Measurements from ENCODE around the gene SLIT3.

SLIT3 gene

DNA sequence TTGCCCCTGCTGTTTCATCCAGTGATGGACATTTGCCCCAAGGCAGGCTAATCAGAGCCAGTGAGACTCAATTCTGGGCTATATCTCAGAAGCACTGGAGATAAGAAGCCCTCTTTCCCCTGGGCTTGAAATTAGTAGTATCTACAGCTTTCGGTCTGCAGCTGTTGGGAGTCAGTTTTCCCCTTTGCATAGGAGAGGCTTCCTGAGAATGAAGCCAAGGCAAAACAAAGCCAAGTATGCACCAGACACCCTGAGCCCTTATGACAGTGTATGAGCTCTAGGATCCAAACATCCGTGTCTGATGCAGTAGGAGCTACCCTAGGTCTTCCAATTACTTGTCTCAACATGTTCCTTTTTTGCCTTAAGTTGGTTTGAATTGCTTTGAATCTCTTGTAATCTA is 642.5 kb downstream of the SLIT3 start:
- Histone ChIP-seq H3K4me1 (ENCODE audit: insufficient read depth, low read length) (no peaks in the 10 kb centered on the region), H3K27me3 (ENCODE audit: insufficient read depth, low read length, poor library complexity) (no peaks in the 10 kb centered on the region), H2AFZ (ENCODE audit: low read depth, low read length) (no peak overlapping the region), H3K9ac (ENCODE audit: low read depth, low read length) (no peak overlapping the region), H3K79me2 (ENCODE audit: insufficient read depth, low read length) (no peaks in the 10 kb centered on the region), H3K27ac (ENCODE audit: low read length) (no peak overlapping the region), H3K9me3 (ENCODE audit: insufficient read depth, low read length, severe bottlenecking) (no peaks in the 10 kb centered on the region), H3K36me3 (ENCODE audit: insufficient read depth, low read length) (no peaks in the 10 kb centered on the region), H3K4me3 (ENCODE audit: low read depth in 1 of 2, low read length in 2 of 2) (no peak overlapping the region), H3K4me2 (ENCODE audit: insufficient read depth, low read length) (no peak overlapping the region), H4K20me1 (ENCODE audit: insufficient read depth, low read length) (no peaks in the 10 kb centered on the region)
- DNase-seq (no peak), ATAC-seq (ENCODE audit: insufficient read depth, low read depth) (no peak)
- no peak for TF ChIP-seq EZH2 (IDR thresholded peaks at IDR 0.05; ENCODE audit: borderline replicate concordance, low read depth, low read length, severe bottlenecking)
- TF ChIP-seq, protein P1, sequence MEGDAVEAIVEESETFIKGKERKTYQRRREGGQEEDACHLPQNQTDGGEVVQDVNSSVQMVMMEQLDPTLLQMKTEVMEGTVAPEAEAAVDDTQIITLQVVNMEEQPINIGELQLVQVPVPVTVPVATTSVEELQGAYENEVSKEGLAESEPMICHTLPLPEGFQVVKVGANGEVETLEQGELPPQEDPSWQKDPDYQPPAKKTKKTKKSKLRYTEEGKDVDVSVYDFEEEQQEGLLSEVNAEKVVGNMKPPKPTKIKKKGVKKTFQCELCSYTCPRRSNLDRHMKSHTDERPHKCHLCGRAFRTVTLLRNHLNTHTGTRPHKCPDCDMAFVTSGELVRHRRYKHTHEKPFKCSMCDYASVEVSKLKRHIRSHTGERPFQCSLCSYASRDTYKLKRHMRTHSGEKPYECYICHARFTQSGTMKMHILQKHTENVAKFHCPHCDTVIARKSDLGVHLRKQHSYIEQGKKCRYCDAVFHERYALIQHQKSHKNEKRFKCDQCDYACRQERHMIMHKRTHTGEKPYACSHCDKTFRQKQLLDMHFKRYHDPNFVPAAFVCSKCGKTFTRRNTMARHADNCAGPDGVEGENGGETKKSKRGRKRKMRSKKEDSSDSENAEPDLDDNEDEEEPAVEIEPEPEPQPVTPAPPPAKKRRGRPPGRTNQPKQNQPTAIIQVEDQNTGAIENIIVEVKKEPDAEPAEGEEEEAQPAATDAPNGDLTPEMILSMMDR (IDR thresholded peaks at IDR 0.05; ENCODE audit: borderline replicate concordance, extremely low read depth, low read length, poor library complexity, severe bottlenecking), result no peak

DNA sequence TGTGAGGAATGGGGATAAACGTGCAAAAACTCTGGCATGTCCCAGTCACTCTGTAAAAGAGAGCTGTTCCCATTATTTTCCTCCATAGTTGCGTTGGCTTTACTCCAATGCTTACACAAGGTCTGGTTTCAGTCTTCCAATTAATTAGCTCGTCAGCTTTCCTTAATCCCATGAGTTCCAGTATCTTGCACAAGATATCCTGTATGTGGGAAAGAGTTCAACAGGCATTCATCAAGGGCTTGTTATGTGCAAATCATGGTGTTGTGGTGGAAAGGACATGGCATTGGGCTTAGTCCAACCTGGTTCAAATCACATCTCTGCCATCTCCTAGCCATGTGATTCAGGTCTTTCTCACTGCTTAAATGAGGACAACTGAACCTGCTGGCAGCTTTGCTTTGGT is 644.3 kb downstream of the SLIT3 start:
- ATAC-seq (ENCODE audit: insufficient read depth, low read depth), result no peak
- Histone ChIP-seq H2AFZ (ENCODE audit: low read depth, low read length) (no peak overlapping the region), H3K9ac (ENCODE audit: low read depth, low read length) (no peak overlapping the region), H3K27me3 (ENCODE audit: insufficient read depth, low read length, poor library complexity) (no peaks in the 10 kb centered on the region), H3K36me3 (ENCODE audit: insufficient read depth, low read length) (no peaks in the 10 kb centered on the region), H3K27ac (ENCODE audit: low read length) (no peak overlapping the region), H3K79me2 (ENCODE audit: insufficient read depth, low read length) (no peaks in the 10 kb centered on the region), H3K4me3 (ENCODE audit: low read depth in 1 of 2, low read length in 2 of 2) (no peak overlapping the region), H3K4me1 (ENCODE audit: insufficient read depth, low read length) (no peaks in the 10 kb centered on the region), H4K20me1 (ENCODE audit: insufficient read depth, low read length) (no peaks in the 10 kb centered on the region), H3K9me3 (ENCODE audit: insufficient read depth, low read length, severe bottlenecking) (no peaks in the 10 kb centered on the region), H3K4me2 (ENCODE audit: insufficient read depth, low read length) (no peak overlapping the region)
- TF ChIP-seq, protein P1 (IDR thresholded peaks at IDR 0.05; ENCODE audit: borderline replicate concordance, extremely low read depth, low read length, poor library complexity, severe bottlenecking), result no peak
- TF ChIP-seq EZH2 (IDR thresholded peaks at IDR 0.05; ENCODE audit: borderline replicate concordance, low read depth, low read length, severe bottlenecking), result no peak
- DNase-seq, result no peak

DNA sequence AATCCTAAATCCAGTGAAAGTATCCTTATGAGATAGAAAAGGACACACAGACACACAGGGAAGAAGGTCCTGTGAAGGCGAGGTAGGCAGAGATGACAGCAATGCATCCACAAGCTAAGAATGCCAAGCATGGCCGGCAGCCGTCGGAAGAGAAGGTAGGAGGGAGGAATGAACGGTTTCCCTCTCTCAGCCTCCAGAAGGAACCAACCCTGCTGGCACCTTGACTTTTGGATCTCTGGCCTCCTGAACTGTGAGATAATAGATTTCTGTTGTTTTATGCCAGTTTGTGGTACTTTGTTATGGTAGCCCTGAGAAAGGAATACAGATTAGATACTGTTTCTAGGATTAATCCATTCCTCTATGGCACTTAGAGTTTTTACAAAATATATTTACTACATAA is 645.6 kb downstream of the SLIT3 start:
- H3K9ac ChIP-seq (ENCODE audit: low read depth, low read length), result no peak overlapping the region
- H3K4me2 ChIP-seq (ENCODE audit: insufficient read depth, low read length), result no peak overlapping the region
- H3K27me3 ChIP-seq (ENCODE audit: insufficient read depth, low read length, poor library complexity), result no peaks in the 10 kb centered on the region
- no peak for DNase-seq
- no peaks in the 10 kb centered on the region for H3K4me1 ChIP-seq (ENCODE audit: insufficient read depth, low read length)
- ATAC-seq (ENCODE audit: insufficient read depth, low read depth), result no peak
- H3K4me3 ChIP-seq (ENCODE audit: low read depth in 1 of 2, low read length in 2 of 2), result no peak overlapping the region
- TF ChIP-seq, protein P1 (IDR thresholded peaks at IDR 0.05; ENCODE audit: borderline replicate concordance, extremely low read depth, low read length, poor library complexity, severe bottlenecking), result no peak
- no peak for TF ChIP-seq EZH2 (IDR thresholded peaks at IDR 0.05; ENCODE audit: borderline replicate concordance, low read depth, low read length, severe bottlenecking)
- H3K79me2 ChIP-seq (ENCODE audit: insufficient read depth, low read length), result no peaks in the 10 kb centered on the region
- H2AFZ ChIP-seq (ENCODE audit: low read depth, low read length), result no peak overlapping the region
- H3K27ac ChIP-seq (ENCODE audit: low read length), result no peak overlapping the region
- no peaks in the 10 kb centered on the region for H3K9me3 ChIP-seq (ENCODE audit: insufficient read depth, low read length, severe bottlenecking)
- H3K36me3 ChIP-seq (ENCODE audit: insufficient read depth, low read length), result no peaks in the 10 kb centered on the region
- H4K20me1 ChIP-seq (ENCODE audit: insufficient read depth, low read length), result no peaks in the 10 kb centered on the region

DNA sequence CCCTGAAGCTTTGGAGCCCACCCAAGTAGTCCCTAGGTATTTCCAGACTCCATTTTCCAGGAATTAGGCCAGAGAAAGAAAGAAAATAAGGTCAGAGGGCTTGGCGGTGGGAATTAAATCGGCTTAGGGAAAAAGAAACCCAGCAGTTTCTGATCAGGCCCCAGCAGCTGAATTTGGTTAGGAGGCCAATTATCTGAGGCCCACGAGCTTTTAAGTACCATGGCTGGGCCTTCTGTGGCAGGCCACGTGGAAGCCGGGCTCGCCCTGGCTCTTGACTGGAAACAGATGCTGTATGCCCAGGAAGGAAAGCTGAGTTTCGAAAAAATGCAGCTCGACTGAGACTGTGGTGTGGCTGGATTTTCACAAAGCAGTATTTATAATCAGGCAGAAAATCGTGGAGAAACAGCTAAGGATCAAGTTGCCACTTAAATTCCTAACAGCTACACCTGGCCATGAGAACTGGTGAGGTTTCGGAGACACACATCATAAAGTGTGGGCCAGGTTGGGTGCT is 646.7 kb downstream of the SLIT3 start:
- Histone ChIP-seq H3K4me1 (ENCODE audit: insufficient read depth, low read length) (no peaks in the 10 kb centered on the region), H3K27me3 (ENCODE audit: insufficient read depth, low read length, poor library complexity) (no peaks in the 10 kb centered on the region), H3K9ac (ENCODE audit: low read depth, low read length) (no peak overlapping the region), H3K36me3 (ENCODE audit: insufficient read depth, low read length) (no peaks in the 10 kb centered on the region), H3K4me3 (ENCODE audit: low read depth in 1 of 2, low read length in 2 of 2) (no peak overlapping the region), H3K4me2 (ENCODE audit: insufficient read depth, low read length) (no peak overlapping the region), H3K79me2 (ENCODE audit: insufficient read depth, low read length) (no peaks in the 10 kb centered on the region), H3K27ac (ENCODE audit: low read length) (no peak overlapping the region), H3K9me3 (ENCODE audit: insufficient read depth, low read length, severe bottlenecking) (no peaks in the 10 kb centered on the region), H4K20me1 (ENCODE audit: insufficient read depth, low read length) (no peaks in the 10 kb centered on the region), H2AFZ (ENCODE audit: low read depth, low read length) (no peak overlapping the region)
- ATAC-seq (ENCODE audit: insufficient read depth, low read depth) (no peak), DNase-seq (no peak)
- TF ChIP-seq, protein P1 (IDR thresholded peaks at IDR 0.05; ENCODE audit: borderline replicate concordance, extremely low read depth, low read length, poor library complexity, severe bottlenecking), result no peak
- no peak for TF ChIP-seq EZH2 (IDR thresholded peaks at IDR 0.05; ENCODE audit: borderline replicate concordance, low read depth, low read length, severe bottlenecking)

Data from DND-41 (cell line).